ENCODE results near the gene VEZT. TPM values are rescaled to one million over a fixed set of nuclear protein-coding genes. Genes with fewer than 3 reads are reported as not detected.

Gene VEZT
- total and polyA plus RNA-seq, 2 experiments from 2014 or later: 37.9 to 84.2 TPM

- no peak overlapping the region for H2AFZ ChIP-seq
- no peak overlapping the region for H3K27ac ChIP-seq
- H3K27me3 ChIP-seq: no peaks in the 10 kb centered on the region
- no peaks in the 10 kb centered on the region for H3K9me3 ChIP-seq (ENCODE audit: low read depth)
- peaks cover 30% of the 10 kb centered on the region for H3K79me2 ChIP-seq
- no peaks in the 10 kb centered on the region for H3K9me2 ChIP-seq (replicated peaks; ENCODE audit: insufficient read depth)
- H3K4me2 ChIP-seq: no peak overlapping the region
- peaks cover 4% of the 10 kb centered on the region for H3K4me1 ChIP-seq (ENCODE audit: insufficient read depth)
- no peak for TF ChIP-seq CTCF (IDR thresholded peaks at IDR 0.05; ENCODE audit: poor library complexity)
- no peak for TF ChIP-seq EZH2 (IDR thresholded peaks at IDR 0.05; ENCODE audit: borderline replicate concordance)
- TF ChIP-seq EZH2phosphoT487 (IDR thresholded peaks at IDR 0.05; ENCODE audit: low read depth, severe bottlenecking, unreplicated experiment): no peak
- H3K4me3 ChIP-seq: no peak overlapping the region
- WGBS (ENCODE audit: low lambda C conversion rate, missing lambda C conversion rate): 41% methylated on average over 5 of the region's 5 CpGs
- no peaks in the 10 kb centered on the region for H3K36me3 ChIP-seq (replicated peaks; ENCODE audit: insufficient read depth, low read depth)
- no peaks in the 10 kb centered on the region for H4K20me1 ChIP-seq (ENCODE audit: insufficient read depth, poor library complexity, severe bottlenecking)
- DNase-seq (ENCODE audit: low spot score): no peak
Measured at GRCh38 chr12:95179011-95179410, 38.6 kb upstream of the VEZT start.

GRCh38 chr12:95181103-95181502 lies 36.5 kb upstream of the VEZT start:
- Histone ChIP-seq H3K27ac (peak overlapping the region; percentile 51), H3K9me2 (replicated peaks; ENCODE audit: insufficient read depth) (no peaks in the 10 kb centered on the region), H3K79me2 (peaks cover 35% of the 10 kb centered on the region), H2AFZ (no peak overlapping the region), H3K4me1 (ENCODE audit: insufficient read depth) (no peaks in the 10 kb centered on the region), H4K20me1 (ENCODE audit: insufficient read depth, poor library complexity, severe bottlenecking) (no peaks in the 10 kb centered on the region), H3K4me2 (no peak overlapping the region), H3K27me3 (no peaks in the 10 kb centered on the region), H3K36me3 (replicated peaks; ENCODE audit: insufficient read depth, low read depth) (no peaks in the 10 kb centered on the region), H3K4me3 (no peak overlapping the region), H3K9me3 (ENCODE audit: low read depth) (no peaks in the 10 kb centered on the region)
- TF ChIP-seq EZH2phosphoT487 (IDR thresholded peaks at IDR 0.05; ENCODE audit: low read depth, severe bottlenecking, unreplicated experiment) (no peak), CTCF (IDR thresholded peaks at IDR 0.05; ENCODE audit: poor library complexity) (no peak), EZH2 (IDR thresholded peaks at IDR 0.05; ENCODE audit: borderline replicate concordance) (no peak)
- DNase-seq (ENCODE audit: low spot score): no peak
- 87% methylated on average over 2 of the region's 2 CpGs for WGBS (ENCODE audit: low lambda C conversion rate, missing lambda C conversion rate)

- H3K4me3 ChIP-seq: no peak overlapping the region
- H2AFZ ChIP-seq: no peak overlapping the region
- WGBS (ENCODE audit: low lambda C conversion rate, missing lambda C conversion rate): 70% methylated on average over 5 of the region's 5 CpGs
- no peak overlapping the region for H3K4me2 ChIP-seq
- H3K27me3 ChIP-seq: no peaks in the 10 kb centered on the region
- no peaks in the 10 kb centered on the region for H3K9me3 ChIP-seq (ENCODE audit: low read depth)
- H4K20me1 ChIP-seq (ENCODE audit: insufficient read depth, poor library complexity, severe bottlenecking): no peaks in the 10 kb centered on the region
- no peaks in the 10 kb centered on the region for H3K9me2 ChIP-seq (replicated peaks; ENCODE audit: insufficient read depth)
- TF ChIP-seq CTCF (IDR thresholded peaks at IDR 0.05; ENCODE audit: poor library complexity) (no peak), EZH2phosphoT487 (IDR thresholded peaks at IDR 0.05; ENCODE audit: low read depth, severe bottlenecking, unreplicated experiment) (no peak), EZH2 (IDR thresholded peaks at IDR 0.05; ENCODE audit: borderline replicate concordance) (no peak)
- no peaks in the 10 kb centered on the region for H3K4me1 ChIP-seq (ENCODE audit: insufficient read depth)
- no peak overlapping the region for H3K27ac ChIP-seq
- peaks cover 35% of the 10 kb centered on the region for H3K79me2 ChIP-seq
- no peak for DNase-seq (ENCODE audit: low spot score)
- H3K36me3 ChIP-seq (replicated peaks; ENCODE audit: insufficient read depth, low read depth): no peaks in the 10 kb centered on the region
Measured at GRCh38 chr12:95182868-95183415, 34.7 kb upstream of the VEZT start.

GRCh38 chr12:95184121-95184520 lies 33.5 kb upstream of the VEZT start:
- Histone ChIP-seq H4K20me1 (ENCODE audit: insufficient read depth, poor library complexity, severe bottlenecking) (no peaks in the 10 kb centered on the region), H3K9me2 (replicated peaks; ENCODE audit: insufficient read depth) (no peaks in the 10 kb centered on the region), H3K27ac (no peak overlapping the region), H3K4me3 (no peak overlapping the region), H3K79me2 (peaks cover 35% of the 10 kb centered on the region), H3K4me2 (no peak overlapping the region), H2AFZ (no peak overlapping the region), H3K27me3 (no peaks in the 10 kb centered on the region), H3K9me3 (ENCODE audit: low read depth) (no peaks in the 10 kb centered on the region), H3K4me1 (ENCODE audit: insufficient read depth) (peaks cover 11% of the 10 kb centered on the region), H3K36me3 (replicated peaks; ENCODE audit: insufficient read depth, low read depth) (no peaks in the 10 kb centered on the region)
- DNase-seq (ENCODE audit: low spot score): no peak
- TF ChIP-seq EZH2phosphoT487 (IDR thresholded peaks at IDR 0.05; ENCODE audit: low read depth, severe bottlenecking, unreplicated experiment) (no peak), EZH2 (IDR thresholded peaks at IDR 0.05; ENCODE audit: borderline replicate concordance) (no peak), CTCF (IDR thresholded peaks at IDR 0.05; ENCODE audit: poor library complexity) (no peak)
